SW480 (cell line): ENCODE results near the gene XPR1.

ENCODE experiments used
- DNase-seq: peaks from one replicate; pipeline ENCODE4 v3.0.0-alpha.2; 2016; ENCODE audit warnings: low spot score

Gene XPR1

DNA sequence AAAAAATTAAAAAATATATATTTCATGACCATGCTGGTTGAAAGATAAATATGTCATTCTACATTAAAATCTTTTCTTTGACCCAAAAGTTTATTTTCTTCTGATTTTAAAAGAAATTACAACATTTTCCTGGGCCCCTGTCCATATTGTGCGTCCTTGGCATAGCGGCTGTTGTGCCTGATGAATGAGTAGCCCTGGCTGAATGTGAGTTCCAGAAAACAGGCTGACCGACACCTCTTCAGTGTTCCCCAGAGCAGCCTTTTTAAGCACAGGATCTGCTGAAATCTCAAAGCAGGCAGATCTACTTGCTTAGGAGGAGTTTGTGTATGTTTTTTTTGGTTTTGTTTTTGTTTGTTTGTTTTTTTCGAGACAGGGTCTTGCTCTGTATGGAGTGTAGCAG lies 300.6 kb downstream of the XPR1 start:
- DNase-seq = no peak

DNA sequence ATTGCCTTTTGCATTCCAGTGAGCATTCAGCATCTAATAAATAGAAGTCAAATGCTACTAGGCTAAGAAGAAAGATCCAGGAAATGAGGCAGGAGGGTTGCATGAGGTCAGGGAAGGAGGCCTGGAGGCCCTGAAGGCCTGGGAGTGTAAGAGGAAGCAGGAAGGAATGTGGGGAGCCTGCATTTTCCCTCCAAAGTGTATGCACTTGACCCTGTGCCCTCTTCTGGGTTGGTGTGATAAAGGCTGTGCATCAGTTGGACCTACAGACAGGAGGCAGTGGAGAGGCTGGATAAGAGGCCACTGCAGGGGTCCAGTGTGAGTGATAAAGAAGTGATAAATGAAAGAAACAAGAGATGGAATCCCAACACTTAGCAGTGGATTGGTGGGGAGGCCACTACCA lies 301.3 kb downstream of the XPR1 start:
- no peak for DNase-seq

DNA sequence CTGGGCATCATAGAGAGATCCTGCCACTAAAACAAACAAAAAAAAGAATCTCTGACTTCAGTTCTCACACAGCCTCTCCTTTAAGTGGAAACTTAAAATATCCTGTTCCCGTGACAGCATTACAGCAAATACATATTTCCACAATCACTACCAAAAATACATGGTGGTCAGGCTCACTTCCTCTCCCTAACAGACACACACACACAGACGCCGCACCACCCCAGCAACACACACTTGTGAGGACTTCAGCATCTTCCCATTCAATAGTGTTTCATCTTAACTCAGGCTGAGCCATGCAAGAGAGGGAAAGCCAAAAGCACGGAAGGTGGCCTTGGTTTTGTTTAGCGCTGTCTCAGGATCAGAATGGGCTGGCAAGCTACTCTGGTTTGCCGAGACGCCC lies 302.7 kb downstream of the XPR1 start:
- no peak for DNase-seq

DNA sequence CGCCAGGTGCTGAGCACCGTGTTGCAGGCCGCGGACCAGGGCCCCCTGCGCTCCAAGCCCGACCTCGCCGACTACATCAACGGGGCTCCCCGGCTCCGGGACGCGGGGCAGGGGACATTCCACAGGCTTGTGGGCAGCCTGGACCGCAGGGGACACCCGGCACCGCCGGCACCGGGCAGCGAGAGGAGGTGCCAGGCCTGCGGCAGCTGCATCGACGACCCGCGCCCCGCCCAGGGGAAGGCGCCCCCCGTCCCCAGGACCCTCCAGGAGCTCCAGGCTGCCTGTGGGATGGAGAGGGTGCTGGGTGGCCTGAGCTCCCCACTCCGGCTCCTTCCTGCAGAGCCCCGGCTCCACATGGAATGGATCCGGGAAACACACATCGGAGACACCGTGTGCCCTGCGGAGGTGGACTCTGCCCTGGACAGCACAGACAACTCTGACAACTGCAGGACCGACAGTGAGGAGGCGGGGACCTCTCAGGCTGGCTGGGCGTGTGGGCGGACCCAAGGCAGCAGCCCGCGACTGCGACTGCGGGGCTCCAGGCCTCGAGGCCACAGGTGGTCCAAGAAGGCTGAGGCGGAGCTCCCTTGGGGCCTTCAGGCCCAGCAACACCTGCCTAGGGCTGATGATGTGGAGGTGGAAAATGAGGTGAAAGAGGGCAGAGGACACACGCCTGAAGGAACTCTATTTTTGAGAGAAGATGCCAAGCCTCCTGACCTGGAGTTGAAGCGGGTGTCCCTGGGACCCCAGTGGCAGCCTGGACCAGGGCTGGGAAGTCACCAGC lies 303.7 kb downstream of the XPR1 start:
- no peak for DNase-seq

DNA sequence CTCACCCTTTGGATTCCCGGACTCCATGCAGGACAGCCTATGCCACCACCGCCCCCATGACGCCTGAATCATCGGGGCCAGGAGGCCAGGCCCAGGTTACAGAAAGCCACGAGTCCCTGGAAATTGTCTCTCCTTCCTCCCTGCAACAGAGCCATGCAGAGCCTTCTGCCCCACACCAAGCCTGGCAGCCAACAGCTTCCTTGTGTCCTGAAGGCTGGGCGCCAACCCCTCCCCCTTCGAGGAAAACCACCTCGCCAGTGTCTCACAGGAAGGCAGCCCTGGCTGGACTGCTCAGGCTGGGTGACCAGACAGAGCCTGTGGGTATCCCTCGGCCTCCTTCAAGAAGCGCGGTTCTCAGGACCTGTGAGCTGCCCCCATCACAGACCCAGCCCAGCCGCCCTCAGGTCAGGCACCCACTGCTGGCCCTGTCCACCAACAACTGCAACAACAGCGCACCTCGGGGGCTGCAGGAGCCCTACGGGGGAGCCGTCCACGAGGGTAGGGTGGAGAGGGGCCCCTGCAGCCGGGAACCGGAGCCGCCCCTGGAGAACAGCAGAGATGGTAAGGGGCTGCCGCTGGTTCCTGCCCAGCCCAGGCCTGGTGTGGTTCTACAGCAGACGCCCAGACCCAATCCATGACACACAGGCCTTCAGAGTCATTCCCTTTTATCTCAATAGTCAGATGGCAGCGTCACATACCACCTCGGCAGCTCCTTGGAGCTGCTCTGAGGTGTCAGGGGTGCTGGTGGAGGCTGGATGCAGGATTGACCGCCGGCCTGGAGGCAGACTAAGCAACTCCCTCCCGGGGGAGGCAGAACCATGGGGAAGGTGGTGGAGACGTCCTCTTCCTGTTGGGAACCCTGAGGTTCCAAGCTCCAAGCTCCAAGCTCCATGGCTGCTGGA lies 304.5 kb downstream of the XPR1 start:
- DNase-seq = no peak

DNA sequence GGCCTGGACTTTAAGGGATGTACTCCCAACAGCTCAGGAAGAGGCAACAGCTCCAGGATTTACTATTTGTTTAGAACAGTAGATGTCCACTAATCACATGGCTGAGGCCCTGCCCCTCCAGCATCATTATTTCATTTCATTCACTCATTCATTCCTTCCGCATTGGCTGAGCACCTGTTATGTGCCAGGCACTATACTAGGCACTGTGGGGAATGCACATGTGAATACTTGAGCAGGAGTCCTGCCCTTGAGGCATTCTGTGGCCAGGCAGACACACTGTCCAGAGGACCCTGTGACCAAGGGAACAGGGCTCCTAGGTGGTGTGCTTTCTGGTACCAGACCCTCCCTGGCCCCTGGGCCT lies 305.2 kb downstream of the XPR1 start:
- DNase-seq = no peak

DNA sequence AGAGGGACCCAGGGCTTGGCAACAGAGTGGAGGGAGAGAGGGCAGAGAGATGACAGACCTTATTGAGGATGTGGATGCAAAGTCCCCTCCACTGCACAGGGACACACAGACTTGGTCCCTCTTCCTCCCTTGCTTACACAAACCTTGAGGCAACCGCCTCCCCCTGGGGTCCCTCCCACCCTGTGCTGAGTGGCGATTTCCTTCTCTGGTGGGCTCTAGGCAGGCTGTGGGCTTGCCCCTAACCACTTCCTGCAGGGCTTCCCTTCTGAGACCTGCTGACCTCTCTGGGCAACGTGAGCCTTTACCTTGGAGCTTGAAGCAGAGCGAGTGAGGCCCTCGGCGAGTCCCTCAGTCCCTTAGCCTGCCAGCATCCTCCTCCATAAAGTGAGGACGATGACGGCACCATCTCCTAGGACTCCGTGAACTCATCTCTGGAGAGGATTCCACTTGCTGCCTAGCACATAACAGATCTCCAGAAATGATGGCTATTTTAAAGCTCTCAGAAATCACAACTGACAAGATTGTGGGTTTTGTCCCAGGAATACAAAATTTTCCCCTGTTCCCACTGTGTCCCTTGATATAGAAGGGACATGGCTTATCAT lies 305.9 kb downstream of the XPR1 start:
- no peak for DNase-seq

DNA sequence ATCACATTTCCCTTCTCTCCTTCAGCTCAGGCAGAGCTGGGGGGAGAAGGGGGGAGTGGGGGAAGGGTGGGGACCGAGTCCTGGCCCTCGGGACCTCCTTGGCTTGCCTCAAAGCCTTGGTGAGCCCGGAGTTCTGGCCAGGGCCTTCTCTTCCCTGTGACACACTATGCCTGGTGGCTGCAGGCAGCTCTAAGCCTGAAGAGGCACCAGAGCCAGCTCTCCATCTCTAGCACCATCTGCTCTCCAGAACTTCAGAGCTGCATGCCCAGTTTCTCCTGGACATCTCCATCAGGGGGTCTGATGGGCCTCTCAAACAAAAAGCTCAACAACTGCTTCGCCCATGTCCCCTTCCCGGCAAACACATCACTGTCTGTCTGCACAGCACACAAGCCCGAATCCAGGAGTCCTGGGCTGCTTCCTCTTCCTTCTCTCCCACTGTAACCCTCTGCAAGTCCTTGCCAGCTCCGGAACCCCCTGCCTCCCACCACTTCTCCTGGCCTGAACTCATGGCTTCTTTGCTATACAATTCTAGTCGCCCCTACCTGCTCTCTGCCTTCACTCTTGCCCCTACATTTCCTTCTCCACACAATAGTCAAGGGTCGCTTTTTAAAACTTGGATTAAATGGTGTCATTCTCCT lies 307.4 kb downstream of the XPR1 start:
- DNase-seq = no peak

DNA sequence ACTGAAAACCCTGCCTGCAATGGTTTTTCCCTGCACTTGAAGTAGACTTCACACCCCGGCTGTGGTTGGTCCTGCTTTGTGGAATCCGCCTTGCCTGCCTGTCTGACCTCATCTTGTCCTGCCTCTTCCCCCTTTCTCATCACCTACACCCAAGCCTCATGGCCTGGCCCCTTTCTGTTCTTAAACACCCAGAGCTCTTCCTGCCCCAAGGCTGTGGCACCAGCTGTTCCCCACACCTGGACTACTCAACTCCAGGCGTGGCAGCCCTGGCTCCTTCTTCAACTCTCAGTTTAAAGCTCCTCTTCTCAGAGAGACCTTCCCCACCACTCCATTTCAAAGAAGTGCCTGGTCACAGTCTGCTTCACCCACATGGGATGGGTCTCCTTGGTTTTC lies 307.9 kb downstream of the XPR1 start:
- no peak for DNase-seq
